Pulmonary artery endothelial cell (primary cell): ENCODE measurements around the gene DHH. TPM values are rescaled to one million over a fixed set of nuclear protein-coding genes. Genes with fewer than 3 reads are reported as not detected.
"Not testable (repeated sequence)": the region's sequence is repeated elsewhere in the genome, so short reads cannot be mapped to it uniquely, and the experiment has no call there.

Source experiments
- DNase-seq: peaks from one replicate; pipeline ENCODE4 v3.0.0-alpha.2; 2011; ENCODE audit warnings: low read depth, low spot score
- total RNA-seq: library from RNA; depleted of rRNA; stranded (reverse); fragments of >200 nt; gene quantifications from 2 replicates; pipeline ENCODE4 v1.2.3, GENCODE V29; 2014

The DHH gene
- total RNA-seq = 5.8 and 18.8 TPM in 2 replicates

GRCh38 chr12:49094160-49094974 is at the start of gene DHH:
Gene DHH (minus strand): TSS chr12:49094801. CDS start chr12:49094512, 289 bp downstream.
- no peak for DNase-seq

GRCh38 chr12:49144384-49144783 is 49.8 kb upstream of the DHH start:
- no peak for DNase-seq

DNA sequence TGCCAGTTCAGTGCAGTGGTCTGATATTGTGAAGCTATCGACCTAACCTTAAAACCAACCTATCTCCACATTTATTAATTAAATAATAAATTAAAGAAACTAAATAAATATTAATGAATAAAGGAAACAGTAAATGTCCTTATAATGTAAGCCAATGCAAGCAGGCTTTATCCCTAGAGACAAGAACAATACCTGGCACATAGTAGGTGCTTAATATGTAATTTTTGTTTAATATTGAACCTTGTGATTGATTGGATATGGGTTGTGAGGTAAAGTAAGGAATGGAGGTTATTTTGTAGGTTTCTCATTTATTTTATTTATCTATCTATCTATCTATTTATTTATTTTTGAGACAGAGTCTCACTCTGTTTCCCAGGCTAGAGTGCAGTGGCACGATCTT is 44.4 kb upstream of the DHH start:
- no peak for DNase-seq

GRCh38 chr12:49138587-49138986 is 44.0 kb upstream of the DHH start:
- no peak for DNase-seq

- no peak for DNase-seq
Observed at GRCh38 chr12:49137476-49137875, 42.9 kb upstream of the DHH start.

DNA sequence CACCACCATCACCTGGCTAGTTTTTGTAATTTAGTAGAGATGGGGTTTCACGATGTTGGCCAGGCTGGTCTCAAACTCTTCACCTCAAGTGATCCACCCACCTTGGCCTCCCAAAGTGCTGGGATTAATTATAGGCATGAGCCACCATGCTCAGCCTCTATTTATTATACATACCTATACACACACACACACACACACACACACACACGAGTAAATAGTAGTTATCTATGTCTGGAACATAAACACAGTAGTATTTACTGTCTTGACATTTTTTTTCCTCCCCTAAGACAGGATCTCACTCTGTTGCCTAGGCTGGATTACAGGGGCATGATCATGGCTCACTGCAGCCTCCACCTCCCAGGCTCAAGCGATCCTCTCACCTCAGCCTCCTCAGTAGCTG is 42.4 kb upstream of the DHH start:
- not testable (repeated sequence) for DNase-seq

GRCh38 chr12:49133590-49133989 is 39.0 kb upstream of the DHH start:
- DNase-seq = no peak

GRCh38 chr12:49133014-49133413 is 38.4 kb upstream of the DHH start:
- DNase-seq = no peak

DNA sequence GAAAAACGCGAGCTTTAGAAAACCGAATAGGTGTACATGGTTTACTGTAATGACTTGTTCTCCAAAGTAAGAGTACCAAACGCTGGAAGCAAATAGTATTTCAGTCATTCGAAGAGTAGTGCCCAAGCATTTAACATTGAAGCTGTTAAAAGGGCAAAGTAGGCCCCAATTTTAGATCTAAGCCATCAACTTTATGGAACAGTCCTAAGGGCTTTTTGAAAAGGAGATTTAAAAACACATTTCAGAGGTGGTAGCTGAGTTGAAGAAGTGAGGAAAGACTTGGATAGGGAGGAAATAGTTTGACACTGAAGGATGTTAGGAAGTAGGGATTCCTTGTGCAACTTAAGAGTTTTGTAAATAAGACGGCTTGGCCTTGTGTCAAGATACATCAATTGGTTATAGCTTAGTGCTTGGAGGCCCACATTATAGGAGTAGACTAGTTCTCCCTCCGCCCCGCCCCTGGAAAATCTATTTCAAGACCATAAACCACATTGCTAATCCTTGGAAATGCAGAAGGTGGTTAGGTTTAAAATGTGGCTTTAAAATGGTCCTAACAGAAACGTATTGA is 37.4 kb upstream of the DHH start:
- no peak for DNase-seq

GRCh38 chr12:49131051-49131893 is 36.7 kb upstream of the DHH start, which contains the start of gene TUBA1B:
Gene TUBA1B (minus strand): TSS chr12:49131395. CDS start chr12:49131300, 95 bp downstream.
- DNase-seq = peak; percentile 57

- peak; percentile 88 for DNase-seq
Observed at GRCh38 chr12:49130151-49131050, 35.8 kb upstream of the DHH start.

DNA sequence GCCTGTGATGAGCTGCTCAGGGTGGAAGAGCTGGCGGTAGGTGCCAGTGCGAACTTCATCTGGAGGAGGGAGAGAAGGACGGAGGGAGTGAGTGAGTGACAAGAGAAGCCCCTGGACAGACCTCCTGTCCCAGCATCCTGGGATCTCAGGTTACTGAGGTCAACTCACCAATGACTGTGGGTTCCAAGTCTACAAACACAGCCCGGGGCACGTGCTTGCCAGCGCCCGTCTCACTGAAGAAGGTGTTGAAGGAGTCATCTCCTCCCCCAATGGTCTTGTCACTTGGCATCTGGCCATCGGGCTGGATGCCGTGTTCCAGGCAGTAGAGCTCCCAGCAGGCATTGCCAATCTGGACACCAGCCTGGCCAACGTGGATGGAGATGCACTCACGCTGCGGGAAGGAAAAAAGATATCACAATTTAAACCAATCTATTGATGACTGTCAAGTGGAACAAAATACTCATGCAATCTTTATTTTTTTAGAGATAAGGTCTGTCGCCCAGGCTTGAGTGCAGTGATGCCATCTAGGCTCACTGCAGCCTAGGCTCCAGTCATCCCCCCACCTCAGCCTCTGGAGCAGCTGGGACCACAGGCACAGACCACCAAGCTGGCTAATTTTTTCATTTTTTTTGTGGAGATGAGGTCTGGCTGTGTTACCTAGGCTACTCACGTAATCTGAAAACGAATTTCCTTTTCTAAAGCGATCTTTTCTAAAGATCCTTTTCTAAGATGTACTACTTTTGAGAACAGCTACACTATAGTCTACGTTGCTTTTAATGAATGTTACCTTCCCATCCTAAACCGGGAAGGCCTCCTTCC is 34.9 kb upstream of the DHH start:
- DNase-seq = no peak

- DNase-seq = not testable (repeated sequence)
Observed at GRCh38 chr12:49127971-49128370, 33.4 kb upstream of the DHH start.

DNA sequence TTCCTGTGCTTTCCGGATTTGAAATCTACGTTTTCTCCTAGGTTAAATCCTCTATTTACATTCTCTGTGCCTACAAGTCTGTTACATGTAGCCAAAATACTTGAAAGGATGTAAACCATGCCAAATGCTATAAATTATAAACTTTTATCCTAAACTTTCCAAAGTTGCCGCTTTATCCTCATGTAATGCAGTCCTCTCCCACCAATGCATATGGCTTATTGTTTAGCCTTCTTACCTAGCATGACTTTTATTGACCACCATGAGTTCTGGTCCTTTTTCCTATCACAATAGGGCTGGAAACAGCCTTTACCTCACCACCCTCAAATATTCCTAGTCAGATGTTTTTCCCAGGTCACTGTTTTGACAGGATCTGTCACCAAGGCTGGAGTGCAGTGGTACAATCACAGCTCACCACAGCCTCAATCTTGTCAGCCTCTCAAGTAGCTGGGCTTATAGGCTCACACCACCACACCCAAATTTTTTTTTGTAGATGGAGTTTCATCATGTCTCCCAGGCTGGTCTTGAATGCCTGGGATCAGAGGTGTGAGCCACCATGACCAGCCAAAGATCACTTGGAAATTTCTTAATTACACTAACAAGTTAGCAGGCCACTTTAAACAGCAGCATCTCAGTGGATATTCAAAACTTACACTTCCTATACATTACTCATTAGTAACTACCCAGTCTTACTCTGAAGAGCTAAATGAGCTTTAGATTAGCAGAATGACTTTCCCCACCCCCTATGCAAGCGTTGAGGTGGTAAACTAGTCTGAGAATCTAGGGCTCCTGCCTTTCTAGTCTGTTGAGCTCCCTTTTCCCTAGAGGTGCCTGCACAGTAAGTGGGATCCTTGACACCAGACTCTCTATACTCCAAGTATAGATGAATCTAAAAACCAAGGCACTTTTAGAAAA is 32.5 kb upstream of the DHH start:
- no peak for DNase-seq

DNA sequence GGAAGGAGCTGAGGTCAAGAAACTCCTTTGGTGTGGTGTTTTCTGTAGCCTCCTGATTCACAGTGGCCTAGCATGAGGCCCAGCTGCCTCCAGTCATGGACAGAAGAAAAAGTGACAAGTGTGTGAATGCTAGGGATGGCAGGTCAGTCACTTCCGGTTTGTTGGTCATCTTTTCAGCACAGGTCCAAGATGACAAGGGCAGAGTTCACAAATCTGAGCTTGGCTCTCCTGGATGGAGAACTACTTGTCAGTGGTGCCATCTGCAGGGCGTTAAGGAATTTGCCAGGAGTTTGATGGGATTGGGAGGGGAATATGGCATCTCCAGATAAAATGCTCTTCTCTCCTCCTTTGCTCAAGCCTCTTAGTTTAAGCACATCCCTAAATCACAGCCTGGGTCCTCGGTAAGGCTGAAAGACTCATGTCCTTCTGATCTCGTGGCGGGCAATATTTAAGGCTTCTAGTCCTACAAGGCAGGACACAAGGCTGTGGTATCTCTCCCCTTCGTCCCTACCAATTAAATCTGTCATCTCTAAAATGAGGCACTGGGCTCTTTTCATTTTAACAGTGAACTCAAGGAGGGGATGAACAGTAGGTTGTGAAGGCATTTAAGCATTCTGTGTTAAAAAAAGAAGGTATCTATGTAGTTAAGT is 26.6 kb upstream of the DHH start:
- DNase-seq = no peak

GRCh38 chr12:49111206-49111605 is 16.6 kb upstream of the DHH start:
- no peak for DNase-seq

DNA sequence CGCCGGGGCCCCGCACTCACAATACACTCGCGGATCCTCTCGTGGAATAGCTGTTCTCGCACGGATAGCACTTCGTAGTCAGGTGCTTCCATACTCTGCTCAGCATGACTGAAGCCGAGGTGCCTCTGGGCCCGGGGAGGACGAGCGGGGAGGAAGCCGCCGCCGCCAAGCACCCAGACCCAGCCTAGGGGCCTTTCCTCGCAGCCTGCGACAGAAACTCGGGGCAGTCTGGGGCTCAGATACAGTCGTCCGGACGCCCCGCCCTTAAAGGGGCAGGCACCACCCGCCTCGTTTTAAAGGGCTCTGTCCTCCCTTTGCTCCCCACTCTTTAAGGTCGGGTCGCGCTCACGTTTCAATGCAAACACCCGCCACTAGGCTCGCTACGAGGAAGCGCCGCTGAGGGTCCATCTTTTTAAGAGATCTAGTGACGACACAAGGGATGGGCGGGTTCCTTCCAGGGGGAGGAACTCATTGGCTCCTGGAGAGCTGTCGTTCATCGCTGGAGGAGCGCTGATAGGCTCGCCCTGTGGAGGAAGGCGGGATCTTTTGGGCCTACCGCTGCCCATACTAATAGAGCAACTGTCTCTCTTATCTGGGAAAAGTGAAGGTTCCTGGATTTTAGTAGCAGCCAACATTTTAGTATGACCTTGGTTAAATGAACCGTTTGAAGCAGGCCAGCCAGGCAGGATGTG is 16.0 kb upstream of the DHH start, which contains the start of gene LMBR1L:
Gene LMBR1L, minus strand, starts transcription at position 384 of the 692 bp plus-strand sequence. Its CDS starts 292 bp downstream, at position 92.
- peak; percentile 95 for DNase-seq
